Activated T-cell treated with anti-CD3 and anti-CD28 coated beads, Interleukin-2, amount 50 U/mL, for 4 hours (primary cell): ENCODE data around the gene LRRIQ1. TPM values are rescaled to one million over a fixed set of nuclear protein-coding genes. Genes with fewer than 3 reads are reported as not detected.
"Not testable (repeated sequence)": the region's sequence is repeated elsewhere in the genome, so short reads cannot be mapped to it uniquely, and the experiment has no call there.

ENCODE experiments used
- ATAC-seq, 2 donors: fragments of 200-7000 bp; cut with Tn5 transposase; one replicate each; pipeline ENCODE4 v1.10.0; 2021
- DNase-seq: peaks from one replicate; pipeline ENCODE4 v3.0.0-alpha.2; 2020
- H3K27me3 Mint-ChIP-seq: one replicate; pipeline ENCODE4 v1.8.0; 2021; ENCODE audit warnings: low read depth, mixed read lengths
- H3K36me3 Mint-ChIP-seq: one replicate; pipeline ENCODE4 v1.8.0; 2022; ENCODE audit warnings: mixed read lengths; ENCODE audit not compliant: insufficient read depth
- H3K4me1 Mint-ChIP-seq: one replicate; pipeline ENCODE4 v1.8.0; 2021; ENCODE audit warnings: low read depth, mixed read lengths
- H3K4me3 Mint-ChIP-seq: one replicate; pipeline ENCODE4 v1.8.0; 2021; ENCODE audit warnings: mild to moderate bottlenecking, moderate library complexity, mixed read lengths
- H3K9me3 Mint-ChIP-seq: one replicate; pipeline ENCODE4 v1.8.0; 2021; ENCODE audit warnings: mixed read lengths
- total RNA-seq, 3 donors: library from RNA; stranded (reverse); gene quantifications; one replicate each; pipeline ENCODE4 v1.2.1, GENCODE V29; 2021

The LRRIQ1 gene
- total RNA-seq, 3 donors from 2014 or later = not detected

DNA sequence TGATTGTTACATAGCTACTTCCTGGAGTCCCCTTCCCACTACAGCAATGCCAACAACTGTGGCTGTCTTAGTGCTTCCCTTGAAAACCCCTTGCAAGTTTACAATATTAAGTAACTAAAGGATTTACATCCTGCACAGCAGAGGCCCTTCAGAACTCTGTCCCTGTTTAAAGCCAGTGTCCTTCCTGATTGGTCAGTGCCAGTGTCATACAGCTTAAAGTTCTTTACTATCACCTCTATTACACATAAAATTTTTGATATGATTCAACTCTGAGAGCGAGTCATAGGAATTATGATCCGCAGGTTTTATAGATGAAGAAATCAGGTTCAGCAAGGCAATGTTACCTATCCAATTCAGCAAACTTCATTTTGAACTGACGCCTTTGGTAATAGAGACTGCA, 152.5 kb downstream of the LRRIQ1 start:
- ATAC-seq (no peak), DNase-seq (no peak)
- no peak overlapping the region for H3K4me3 Mint-ChIP-seq
- no peaks in the 10 kb centered on the region for H3K4me1 Mint-ChIP-seq
- no peaks in the 10 kb centered on the region for H3K36me3 Mint-ChIP-seq
- no peaks in the 10 kb centered on the region for H3K27me3 Mint-ChIP-seq
- H3K9me3 Mint-ChIP-seq = no peaks in the 10 kb centered on the region

DNA sequence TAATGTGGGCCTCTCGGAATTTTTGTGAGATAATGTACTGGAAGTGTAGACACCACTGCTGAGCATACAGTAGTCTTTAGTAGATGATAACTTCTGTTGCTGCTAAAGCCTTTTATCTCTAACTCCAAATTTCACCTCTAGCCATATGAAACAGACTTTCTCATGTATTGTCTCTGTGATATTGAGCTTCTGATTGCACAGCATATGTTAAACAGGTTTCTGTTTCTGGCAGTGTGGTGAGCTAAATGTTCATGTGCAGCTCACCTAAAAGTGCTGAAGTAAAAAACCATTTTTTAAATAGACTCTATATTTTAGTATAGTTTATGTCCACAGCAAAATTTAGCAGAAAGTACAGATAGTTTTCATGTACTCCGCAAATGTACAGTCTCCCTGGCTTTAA, 154.6 kb downstream of the LRRIQ1 start:
- no peak for ATAC-seq
- Mint-ChIP-seq H3K36me3 (no peaks in the 10 kb centered on the region), H3K9me3 (no peaks in the 10 kb centered on the region), H3K4me1 (no peaks in the 10 kb centered on the region), H3K4me3 (no peak overlapping the region), H3K27me3 (no peaks in the 10 kb centered on the region)
- DNase-seq = no peak

DNA sequence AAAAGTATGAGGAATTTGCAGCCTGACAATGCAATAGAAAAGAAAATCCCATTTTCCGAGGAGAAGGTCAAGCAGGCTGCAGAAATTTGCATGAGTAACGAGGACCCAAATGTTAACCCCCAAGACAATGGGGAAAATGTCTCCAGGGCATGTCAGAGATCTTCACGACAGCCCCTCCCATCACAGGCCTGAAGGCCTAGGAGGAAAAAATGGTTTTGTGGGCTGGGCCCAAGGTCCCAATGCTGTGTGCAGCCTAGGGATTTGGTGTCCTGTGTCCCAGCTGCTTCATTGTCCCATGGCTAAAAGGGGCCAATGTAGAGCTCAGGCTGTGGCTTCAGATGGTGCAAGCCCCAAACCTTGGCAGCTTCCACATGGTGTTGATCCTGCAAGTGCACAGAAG, 167.7 kb downstream of the LRRIQ1 start:
- not testable (repeated sequence) for H3K4me1 Mint-ChIP-seq, H3K4me3 Mint-ChIP-seq, ATAC-seq, H3K27me3 Mint-ChIP-seq, H3K36me3 Mint-ChIP-seq, DNase-seq
- H3K9me3 Mint-ChIP-seq = peaks cover 17% of the 10 kb centered on the region

DNA sequence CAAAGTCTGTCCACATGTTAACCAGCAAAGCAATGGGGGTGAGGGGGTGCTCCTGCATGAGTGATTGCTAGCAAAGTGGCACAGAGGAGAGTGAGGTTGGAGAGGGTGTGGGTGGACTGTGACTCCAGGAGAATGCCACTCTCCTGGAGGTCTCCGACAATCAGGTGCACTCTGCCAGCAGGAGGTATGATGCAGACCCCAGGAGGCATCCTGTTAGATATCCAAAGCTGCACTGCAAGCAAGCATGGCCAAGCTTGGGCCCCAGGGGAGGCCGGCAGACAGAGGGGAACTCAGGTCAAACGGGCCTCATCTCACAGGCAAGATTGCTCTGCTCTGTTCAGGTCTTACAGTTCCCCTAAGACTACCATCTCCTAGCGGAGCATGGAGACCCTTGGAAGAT, 170.4 kb downstream of the LRRIQ1 start:
- H3K4me3 Mint-ChIP-seq = no peak overlapping the region
- H3K4me1 Mint-ChIP-seq = no peaks in the 10 kb centered on the region
- ATAC-seq (no peak), DNase-seq (no peak)
- peaks cover 12% of the 10 kb centered on the region for H3K9me3 Mint-ChIP-seq
- H3K27me3 Mint-ChIP-seq = no peaks in the 10 kb centered on the region
- H3K36me3 Mint-ChIP-seq = no peaks in the 10 kb centered on the region

DNA sequence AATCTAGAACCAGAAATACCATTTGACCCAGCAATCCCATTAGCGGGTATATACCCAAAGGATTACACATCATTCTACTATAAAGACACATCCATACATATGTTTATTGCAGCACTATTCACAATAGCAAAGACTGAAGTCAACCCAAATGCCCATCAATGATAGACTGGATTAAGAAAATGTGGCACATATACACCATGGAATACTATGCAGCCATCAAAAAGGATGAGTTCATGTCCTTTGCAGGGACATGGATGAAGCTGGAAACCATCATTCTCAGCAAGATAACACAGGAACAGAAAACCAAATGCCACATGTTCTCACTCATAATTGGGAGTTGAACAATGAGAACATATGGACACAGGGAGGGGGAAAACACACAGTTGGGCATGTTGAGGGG, 188.2 kb downstream of the LRRIQ1 start:
- not testable (repeated sequence) for DNase-seq, H3K9me3 Mint-ChIP-seq, ATAC-seq, H3K4me3 Mint-ChIP-seq, H3K27me3 Mint-ChIP-seq, H3K4me1 Mint-ChIP-seq, H3K36me3 Mint-ChIP-seq

DNA sequence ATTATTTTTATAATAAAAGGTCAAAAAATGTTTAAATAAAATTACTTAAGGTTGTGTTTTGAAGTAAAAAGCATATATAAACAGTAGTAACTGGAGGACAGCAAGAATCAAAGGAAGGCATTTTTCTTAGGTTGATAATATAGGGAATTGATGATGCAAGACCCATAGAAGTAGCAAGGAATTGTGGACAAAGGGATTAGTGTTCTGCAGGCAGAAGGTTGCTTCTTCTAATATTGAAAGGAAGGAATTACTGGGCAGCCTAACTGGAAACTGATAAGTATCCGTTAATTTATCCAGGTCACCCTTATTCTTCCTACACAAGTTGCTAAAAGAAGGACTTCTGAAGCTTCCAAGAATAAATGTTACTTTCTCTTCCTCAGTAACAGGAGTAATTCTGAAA, 189.3 kb downstream of the LRRIQ1 start:
- Mint-ChIP-seq H3K27me3 (no peaks in the 10 kb centered on the region), H3K9me3 (peaks cover 10% of the 10 kb centered on the region), H3K4me3 (no peak overlapping the region), H3K36me3 (no peaks in the 10 kb centered on the region), H3K4me1 (no peaks in the 10 kb centered on the region)
- ATAC-seq (no peak), DNase-seq (no peak)

DNA sequence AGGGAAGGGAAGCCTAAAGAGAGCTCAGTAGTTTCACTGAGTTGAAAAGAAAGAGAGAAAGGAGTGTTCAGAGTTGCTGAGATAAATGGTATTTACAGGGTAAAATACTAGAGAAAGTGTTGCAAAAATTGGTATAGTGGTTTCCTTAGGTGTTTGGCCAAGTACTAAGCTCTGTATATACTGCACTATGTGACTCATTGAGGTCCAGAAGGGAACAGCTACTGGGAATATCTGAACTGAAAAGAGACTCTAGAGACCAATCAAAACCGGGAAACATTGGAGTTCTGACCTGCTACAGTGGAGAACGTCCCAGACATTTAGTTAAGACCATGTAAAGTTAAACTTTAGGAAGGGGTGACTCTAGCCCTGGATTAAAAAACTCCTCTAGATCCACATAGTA, 201.2 kb downstream of the LRRIQ1 start:
- Mint-ChIP-seq H3K36me3 (no peaks in the 10 kb centered on the region), H3K9me3 (peaks cover 4% of the 10 kb centered on the region), H3K4me1 (no peaks in the 10 kb centered on the region), H3K4me3 (no peak overlapping the region), H3K27me3 (no peaks in the 10 kb centered on the region)
- ATAC-seq (no peak), DNase-seq (no peak)

DNA sequence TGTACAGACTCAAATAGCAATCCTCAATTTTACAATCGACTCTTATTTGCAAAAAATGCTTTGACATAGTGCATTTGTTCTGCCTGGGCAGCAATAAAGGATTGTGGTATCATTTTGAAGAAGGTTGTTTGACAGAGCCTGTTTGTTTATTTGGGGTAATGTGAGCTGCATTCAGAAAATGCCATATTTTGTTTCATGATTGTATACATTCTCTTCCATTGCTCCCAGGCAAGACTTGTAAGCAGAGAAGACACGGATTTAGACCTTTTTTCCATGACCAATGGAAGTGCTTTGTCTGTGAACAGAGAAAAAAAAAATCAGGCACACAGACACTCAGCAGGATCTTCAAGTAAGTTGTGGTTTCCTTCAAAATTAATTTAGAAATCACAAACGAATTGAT, 208.4 kb downstream of the LRRIQ1 start:
- Mint-ChIP-seq H3K4me1 (no peaks in the 10 kb centered on the region), H3K9me3 (peaks cover 3% of the 10 kb centered on the region), H3K27me3 (no peaks in the 10 kb centered on the region), H3K4me3 (no peak overlapping the region), H3K36me3 (no peaks in the 10 kb centered on the region)
- ATAC-seq = no peak
- DNase-seq = no peak

DNA sequence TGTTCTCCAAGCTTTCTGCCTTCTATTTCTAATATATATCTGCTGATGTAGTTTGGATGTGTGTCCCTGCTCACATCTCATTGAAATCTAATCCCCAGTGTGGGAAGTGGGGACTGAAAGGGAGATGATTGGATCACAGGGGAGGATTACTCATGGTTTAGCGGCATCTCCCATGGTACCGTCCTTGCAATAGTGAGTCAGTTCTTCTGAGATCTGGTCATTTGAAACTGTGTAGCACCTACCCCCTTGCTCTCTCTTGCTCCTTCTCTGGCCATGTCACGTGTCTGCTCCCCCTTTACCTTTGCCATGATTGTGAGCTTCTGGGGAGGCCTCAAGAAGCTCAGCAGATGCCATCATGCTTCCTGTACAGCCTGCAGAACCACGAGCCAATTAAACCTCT, 217.7 kb downstream of the LRRIQ1 start:
- no peaks in the 10 kb centered on the region for H3K4me1 Mint-ChIP-seq
- no peaks in the 10 kb centered on the region for H3K27me3 Mint-ChIP-seq
- no peaks in the 10 kb centered on the region for H3K9me3 Mint-ChIP-seq
- DNase-seq (no peak), ATAC-seq (no peak)
- H3K4me3 Mint-ChIP-seq = no peak overlapping the region
- no peaks in the 10 kb centered on the region for H3K36me3 Mint-ChIP-seq

DNA sequence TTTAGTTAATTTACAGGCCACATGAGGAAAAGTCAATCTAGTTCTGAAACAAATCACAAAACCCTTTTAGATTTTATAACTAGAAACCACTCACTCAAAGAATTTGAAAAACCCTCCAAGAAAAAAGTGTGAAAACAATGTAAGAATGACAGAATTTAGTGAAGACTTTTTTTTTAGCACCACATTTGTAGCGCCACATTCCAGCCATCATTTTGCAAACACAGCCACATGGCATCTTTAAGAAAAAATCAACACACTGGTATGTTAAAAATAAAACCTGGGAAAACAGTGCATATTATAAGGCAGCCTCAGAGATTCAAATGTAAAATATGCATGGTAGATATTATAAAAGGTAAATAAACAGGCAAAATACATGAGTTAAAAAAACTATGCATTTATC, 221.5 kb downstream of the LRRIQ1 start:
- ATAC-seq (no peak), DNase-seq (no peak)
- Mint-ChIP-seq H3K4me1 (no peaks in the 10 kb centered on the region), H3K4me3 (no peak overlapping the region), H3K9me3 (peaks cover 3% of the 10 kb centered on the region), H3K36me3 (no peaks in the 10 kb centered on the region), H3K27me3 (no peaks in the 10 kb centered on the region)

DNA sequence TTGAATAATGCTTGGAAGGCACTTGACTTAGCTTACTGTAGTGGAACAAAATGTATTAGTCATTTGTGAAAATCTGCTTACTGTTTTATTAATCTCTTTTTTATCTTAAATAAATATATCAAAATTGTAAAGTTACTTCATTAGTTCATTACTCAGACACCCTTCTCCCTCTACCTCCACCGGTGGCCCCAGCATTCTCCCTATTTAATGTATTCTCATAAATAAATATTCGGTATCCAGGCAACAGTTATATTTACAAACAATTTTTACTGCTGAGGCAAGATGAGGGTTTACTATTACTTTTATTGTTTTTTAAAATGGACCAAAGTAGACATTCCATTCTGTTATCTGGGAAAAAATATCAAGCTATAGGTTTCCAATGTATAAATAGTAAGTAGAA, 224.3 kb downstream of the LRRIQ1 start:
- Mint-ChIP-seq H3K4me3 (no peak overlapping the region), H3K4me1 (no peaks in the 10 kb centered on the region), H3K36me3 (no peaks in the 10 kb centered on the region), H3K27me3 (no peaks in the 10 kb centered on the region), H3K9me3 (peaks cover 3% of the 10 kb centered on the region)
- ATAC-seq (no peak), DNase-seq (no peak)

DNA sequence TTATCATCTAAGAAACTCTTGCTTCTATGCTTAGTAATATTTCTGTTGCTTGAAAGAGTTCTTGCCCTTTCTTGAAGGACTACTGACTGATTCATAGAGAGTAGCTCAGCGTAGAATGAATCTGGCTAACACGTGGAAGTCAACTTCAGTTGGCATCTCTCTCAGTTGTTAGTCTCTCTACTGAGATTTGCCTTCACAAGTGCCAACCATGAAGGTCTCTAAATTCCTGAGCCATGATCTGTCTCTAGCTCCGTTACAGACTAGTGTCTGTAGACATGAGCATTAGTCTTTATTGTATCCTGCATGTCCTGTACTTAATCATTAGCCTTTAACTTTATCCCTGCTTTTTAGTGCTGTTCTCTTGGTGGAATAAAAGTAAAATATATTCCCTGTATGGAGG, 224.7 kb downstream of the LRRIQ1 start:
- ATAC-seq (no peak), DNase-seq (no peak)
- Mint-ChIP-seq H3K4me3 (no peak overlapping the region), H3K27me3 (no peaks in the 10 kb centered on the region), H3K9me3 (peaks cover 3% of the 10 kb centered on the region), H3K36me3 (no peaks in the 10 kb centered on the region), H3K4me1 (no peaks in the 10 kb centered on the region)

DNA sequence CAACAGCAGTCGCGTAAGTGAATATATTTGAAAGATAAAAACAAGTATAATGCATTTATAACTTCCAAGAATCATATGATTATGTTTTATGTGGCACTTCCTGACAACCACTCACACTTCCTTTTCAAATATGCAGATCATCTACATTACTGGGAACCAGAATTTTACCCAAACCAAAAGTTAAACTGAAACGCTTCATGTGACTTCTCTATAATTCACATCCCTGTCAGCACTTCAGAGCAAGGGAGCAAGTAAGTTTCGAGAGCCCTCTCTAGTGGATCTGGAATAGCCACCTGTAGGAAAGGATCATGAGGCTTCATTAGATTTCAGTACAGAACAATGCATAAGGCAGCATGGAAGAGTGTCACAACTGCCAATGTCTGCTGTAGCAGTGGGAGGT, 230.2 kb downstream of the LRRIQ1 start:
- H3K4me1 Mint-ChIP-seq = no peaks in the 10 kb centered on the region
- H3K27me3 Mint-ChIP-seq = peaks cover 2% of the 10 kb centered on the region
- no peak overlapping the region for H3K4me3 Mint-ChIP-seq
- H3K36me3 Mint-ChIP-seq = no peaks in the 10 kb centered on the region
- no peak for DNase-seq
- ATAC-seq = no peak
- peaks cover 3% of the 10 kb centered on the region for H3K9me3 Mint-ChIP-seq

DNA sequence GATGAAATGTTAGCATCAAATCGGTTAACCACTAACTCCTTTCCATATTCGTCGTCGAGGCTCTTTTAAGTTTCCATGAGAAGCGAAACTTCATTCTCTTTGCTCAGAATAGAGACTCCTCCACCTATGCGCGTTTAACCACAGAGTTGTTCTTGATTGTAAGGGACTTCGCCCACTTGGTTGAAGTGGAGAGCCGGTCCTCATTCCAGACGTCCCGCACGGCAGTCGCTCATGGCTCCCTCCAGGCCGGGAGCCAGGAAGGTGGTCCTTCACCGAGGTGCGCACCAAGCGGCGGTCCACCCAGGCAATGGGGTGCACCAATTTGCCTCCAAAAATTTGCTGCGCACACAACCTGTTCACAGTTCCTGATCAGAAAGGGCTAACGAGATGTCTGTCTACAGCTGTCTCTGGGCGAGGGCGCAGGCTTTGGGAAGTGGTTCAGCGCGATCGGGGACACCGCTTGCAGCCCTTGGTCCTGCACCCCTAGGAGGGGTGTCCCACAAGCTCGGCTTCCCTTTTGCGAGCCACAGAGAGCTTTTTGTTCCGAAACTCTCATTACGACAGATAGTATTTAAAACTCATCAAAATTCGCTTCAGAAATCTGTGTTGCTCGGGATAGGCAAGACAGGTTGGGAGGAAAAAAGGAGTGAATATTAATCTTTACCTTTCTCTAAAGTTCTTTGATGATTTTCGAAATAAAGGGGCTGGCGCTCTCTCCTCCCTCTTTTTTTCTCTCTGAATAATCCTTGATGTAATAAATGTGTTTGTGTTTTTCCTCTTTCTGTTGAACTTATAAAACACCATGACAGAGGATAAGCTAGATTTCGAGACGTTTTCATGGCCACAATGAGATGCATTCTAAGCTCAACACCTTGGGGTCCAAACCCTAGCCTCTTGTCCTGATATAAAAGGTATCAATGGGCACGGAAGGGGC, 237.5 kb downstream of the LRRIQ1 start:
- peaks cover 36% of the 10 kb centered on the region for H3K27me3 Mint-ChIP-seq
- no peaks in the 10 kb centered on the region for H3K4me1 Mint-ChIP-seq

DNA sequence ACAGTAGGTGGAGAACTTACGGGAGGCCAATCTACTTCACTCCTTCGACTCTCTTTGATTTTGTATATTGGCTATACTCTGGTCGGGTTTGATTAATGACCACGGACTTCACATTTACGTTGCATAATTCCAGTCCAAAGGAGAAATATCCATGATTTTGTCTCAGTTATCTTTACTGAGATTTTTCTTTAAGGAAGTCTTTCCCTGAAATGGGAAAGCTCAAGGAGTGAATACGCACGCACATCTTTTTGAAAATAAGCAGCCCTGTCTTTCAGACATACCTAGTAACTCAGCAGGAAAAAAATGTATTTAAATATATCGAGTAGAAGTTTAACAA, 238.1 kb downstream of the LRRIQ1 start:
- Mint-ChIP-seq H3K9me3 (no peaks in the 10 kb centered on the region), H3K4me1 (no peaks in the 10 kb centered on the region), H3K4me3 (no peak overlapping the region), H3K36me3 (no peaks in the 10 kb centered on the region), H3K27me3 (peaks cover 41% of the 10 kb centered on the region)
- no peak for DNase-seq
- no peak for ATAC-seq

More for the DNA sequence above, 237.5 kb downstream of the LRRIQ1 start:
- ATAC-seq = no peak
- no peak for DNase-seq
- Mint-ChIP-seq H3K4me3 (no peak overlapping the region), H3K9me3 (no peaks in the 10 kb centered on the region), H3K36me3 (no peaks in the 10 kb centered on the region)
